ENCODE data around the gene PRDM10.

Gene PRDM10

DNA sequence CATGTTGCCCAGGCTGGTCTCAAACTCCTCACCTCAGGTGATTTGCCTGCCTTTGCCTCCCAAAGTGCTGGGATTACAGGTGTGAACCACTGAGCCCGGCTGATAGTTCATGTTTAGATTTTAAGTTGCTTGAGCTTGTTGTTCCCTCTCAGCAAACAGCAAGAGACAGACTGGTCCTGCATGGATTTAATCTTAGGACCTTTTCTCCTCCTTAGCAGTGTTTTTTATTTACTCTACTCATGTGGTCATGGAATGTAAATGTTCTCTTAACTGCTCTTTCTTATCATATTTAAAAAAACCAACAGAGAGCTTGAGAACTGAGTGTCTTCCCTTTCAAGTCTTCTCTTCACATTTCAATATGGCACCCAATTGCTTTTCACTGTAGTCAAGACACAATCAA is 22.7 kb upstream of the PRDM10 start:
- H2BK12ac ChIP-seq (ENCODE audit: low read length in 2 of 2), result no peak overlapping the region
- H3K27ac ChIP-seq (ENCODE audit: low read length, poor library complexity, severe bottlenecking), result no peak overlapping the region
- H4K8ac ChIP-seq (ENCODE audit: low read length), result no peak overlapping the region
- H4K91ac ChIP-seq (ENCODE audit: low read length), result no peak overlapping the region
- no peak overlapping the region for H3K18ac ChIP-seq (ENCODE audit: low read depth in 1 of 2, low read length in 2 of 2)
- no peak for DNase-seq
- H2BK15ac ChIP-seq (ENCODE audit: low read depth, poor library complexity, severe bottlenecking), result no peak overlapping the region
- H2BK120ac ChIP-seq (ENCODE audit: low read depth, low read length), result no peak overlapping the region
- H2BK5ac ChIP-seq (ENCODE audit: low read depth, low read length, poor library complexity, severe bottlenecking), result no peak overlapping the region
- H3K4me1 ChIP-seq (ENCODE audit: control insufficient read depth, insufficient read depth, low read depth, low read length), result peaks cover 12% of the 10 kb centered on the region
- WGBS, result 100% methylated on average over 1 of the region's 1 CpG
- H3K23ac ChIP-seq (ENCODE audit: low read length in 2 of 2), result no peak overlapping the region
- H3K27me3 ChIP-seq (ENCODE audit: control insufficient read depth in 1 of 2, insufficient read depth in 1 of 2, low read length in 2 of 2), result no peaks in the 10 kb centered on the region
- H2AFZ ChIP-seq (ENCODE audit: low read depth, low read length), result no peak overlapping the region
- no peak overlapping the region for H3K9ac ChIP-seq (ENCODE audit: low read length)
- no peak overlapping the region for H2AK5ac ChIP-seq (ENCODE audit: low read length, severe bottlenecking)
- H3K14ac ChIP-seq (ENCODE audit: low read length in 2 of 2), result no peak overlapping the region
- H3K4me2 ChIP-seq (ENCODE audit: low read length, poor library complexity, severe bottlenecking), result no peak overlapping the region
- no peaks in the 10 kb centered on the region for H3K79me1 ChIP-seq (replicated peaks; ENCODE audit: low read length, poor library complexity, severe bottlenecking)
- H3K4me3 ChIP-seq (ENCODE audit: insufficient read depth in 1 of 2, low read depth in 1 of 2, low read length in 2 of 2), result no peak overlapping the region
- no peaks in the 10 kb centered on the region for H3K9me3 ChIP-seq (ENCODE audit: control insufficient read depth, low read length)
- H3K36me3 ChIP-seq (ENCODE audit: control insufficient read depth in 1 of 2, insufficient read depth in 2 of 2, low read depth in 1 of 2, low read length in 2 of 2), result no peaks in the 10 kb centered on the region
- no peak overlapping the region for H3K4ac ChIP-seq (ENCODE audit: low read depth in 1 of 2, low read length in 2 of 2)

DNA sequence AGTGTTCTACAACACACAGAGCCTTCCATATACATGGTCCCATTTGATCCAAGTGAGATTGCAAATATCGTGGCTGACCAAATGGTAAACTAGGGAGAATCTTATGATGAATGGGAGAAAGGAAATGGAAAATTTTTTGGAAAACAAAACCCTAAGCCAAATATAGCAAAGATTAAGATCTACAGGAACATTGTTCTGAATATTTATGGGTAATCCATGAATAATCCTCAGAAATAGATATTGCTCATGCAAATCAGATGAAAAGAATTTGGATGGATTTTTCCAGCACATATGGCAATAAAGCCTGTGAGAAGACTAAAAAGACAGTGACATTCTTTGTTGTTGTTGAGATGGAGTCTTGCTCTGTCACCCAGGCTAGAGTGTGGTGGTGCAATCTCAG is 21.7 kb upstream of the PRDM10 start:
- Histone ChIP-seq H3K9ac (ENCODE audit: low read length) (no peak overlapping the region), H2BK15ac (ENCODE audit: low read depth, poor library complexity, severe bottlenecking) (no peak overlapping the region), H3K23ac (ENCODE audit: low read length in 2 of 2) (no peak overlapping the region), H3K79me1 (replicated peaks; ENCODE audit: low read length, poor library complexity, severe bottlenecking) (no peaks in the 10 kb centered on the region), H2AFZ (ENCODE audit: low read depth, low read length) (no peak overlapping the region), H3K4me2 (ENCODE audit: low read length, poor library complexity, severe bottlenecking) (no peak overlapping the region), H2BK5ac (ENCODE audit: low read depth, low read length, poor library complexity, severe bottlenecking) (no peak overlapping the region), H2AK5ac (ENCODE audit: low read length, severe bottlenecking) (no peak overlapping the region), H3K14ac (ENCODE audit: low read length in 2 of 2) (no peak overlapping the region), H3K4me3 (ENCODE audit: insufficient read depth in 1 of 2, low read depth in 1 of 2, low read length in 2 of 2) (no peak overlapping the region), H4K8ac (ENCODE audit: low read length) (no peak overlapping the region), H2BK12ac (ENCODE audit: low read length in 2 of 2) (no peak overlapping the region), H2BK120ac (ENCODE audit: low read depth, low read length) (no peak overlapping the region), H3K27me3 (ENCODE audit: control insufficient read depth in 1 of 2, insufficient read depth in 1 of 2, low read length in 2 of 2) (no peaks in the 10 kb centered on the region), H3K9me3 (ENCODE audit: control insufficient read depth, low read length) (no peaks in the 10 kb centered on the region), H4K91ac (ENCODE audit: low read length) (no peak overlapping the region), H3K27ac (ENCODE audit: low read length, poor library complexity, severe bottlenecking) (no peak overlapping the region), H3K4me1 (ENCODE audit: control insufficient read depth, insufficient read depth, low read depth, low read length) (peaks cover 12% of the 10 kb centered on the region), H3K4ac (ENCODE audit: low read depth in 1 of 2, low read length in 2 of 2) (no peak overlapping the region), H3K18ac (ENCODE audit: low read depth in 1 of 2, low read length in 2 of 2) (no peak overlapping the region), H3K36me3 (ENCODE audit: control insufficient read depth in 1 of 2, insufficient read depth in 2 of 2, low read depth in 1 of 2, low read length in 2 of 2) (no peaks in the 10 kb centered on the region)
- WGBS, result 100% methylated on average over 1 of the region's 1 CpG
- no peak for DNase-seq

DNA sequence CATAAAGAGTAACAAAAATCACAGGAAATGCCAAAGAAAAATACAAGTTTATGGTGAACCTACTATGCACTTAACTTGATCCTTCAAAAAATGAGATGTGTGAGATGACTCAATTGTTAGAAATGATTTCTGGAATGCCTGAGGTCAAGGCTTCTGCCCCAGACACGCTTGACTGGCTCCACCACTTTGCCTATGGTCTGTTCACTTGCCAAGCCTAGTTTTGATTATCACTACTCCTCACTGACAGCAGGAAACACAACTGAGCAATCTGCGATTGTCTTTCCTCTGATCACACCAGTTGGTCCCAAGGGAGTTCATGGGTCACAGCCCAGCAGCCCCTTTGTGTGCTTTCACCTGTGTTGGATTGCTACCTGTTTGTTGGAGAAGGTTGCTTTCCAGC is 20.6 kb upstream of the PRDM10 start:
- Histone ChIP-seq H2BK5ac (ENCODE audit: low read depth, low read length, poor library complexity, severe bottlenecking) (no peak overlapping the region), H3K18ac (ENCODE audit: low read depth in 1 of 2, low read length in 2 of 2) (no peak overlapping the region), H3K4me2 (ENCODE audit: low read length, poor library complexity, severe bottlenecking) (no peak overlapping the region), H2BK120ac (ENCODE audit: low read depth, low read length) (no peak overlapping the region), H4K8ac (ENCODE audit: low read length) (no peak overlapping the region), H3K4ac (ENCODE audit: low read depth in 1 of 2, low read length in 2 of 2) (no peak overlapping the region), H4K91ac (ENCODE audit: low read length) (no peak overlapping the region), H2BK15ac (ENCODE audit: low read depth, poor library complexity, severe bottlenecking) (no peak overlapping the region), H3K4me1 (ENCODE audit: control insufficient read depth, insufficient read depth, low read depth, low read length) (peaks cover 10% of the 10 kb centered on the region), H2AFZ (ENCODE audit: low read depth, low read length) (no peak overlapping the region), H3K27ac (ENCODE audit: low read length, poor library complexity, severe bottlenecking) (peak overlapping the region; percentile 79), H3K79me1 (replicated peaks; ENCODE audit: low read length, poor library complexity, severe bottlenecking) (no peaks in the 10 kb centered on the region), H3K36me3 (ENCODE audit: control insufficient read depth in 1 of 2, insufficient read depth in 2 of 2, low read depth in 1 of 2, low read length in 2 of 2) (no peaks in the 10 kb centered on the region), H2BK12ac (ENCODE audit: low read length in 2 of 2) (no peak overlapping the region), H3K27me3 (ENCODE audit: control insufficient read depth in 1 of 2, insufficient read depth in 1 of 2, low read length in 2 of 2) (no peaks in the 10 kb centered on the region), H3K23ac (ENCODE audit: low read length in 2 of 2) (no peak overlapping the region), H3K9me3 (ENCODE audit: control insufficient read depth, low read length) (no peaks in the 10 kb centered on the region), H3K14ac (ENCODE audit: low read length in 2 of 2) (no peak overlapping the region), H2AK5ac (ENCODE audit: low read length, severe bottlenecking) (no peak overlapping the region), H3K4me3 (ENCODE audit: insufficient read depth in 1 of 2, low read depth in 1 of 2, low read length in 2 of 2) (no peak overlapping the region), H3K9ac (ENCODE audit: low read length) (no peak overlapping the region)
- WGBS, result 0% methylated on average over 2 of the region's 2 CpGs
- peak; percentile 31 for DNase-seq

DNA sequence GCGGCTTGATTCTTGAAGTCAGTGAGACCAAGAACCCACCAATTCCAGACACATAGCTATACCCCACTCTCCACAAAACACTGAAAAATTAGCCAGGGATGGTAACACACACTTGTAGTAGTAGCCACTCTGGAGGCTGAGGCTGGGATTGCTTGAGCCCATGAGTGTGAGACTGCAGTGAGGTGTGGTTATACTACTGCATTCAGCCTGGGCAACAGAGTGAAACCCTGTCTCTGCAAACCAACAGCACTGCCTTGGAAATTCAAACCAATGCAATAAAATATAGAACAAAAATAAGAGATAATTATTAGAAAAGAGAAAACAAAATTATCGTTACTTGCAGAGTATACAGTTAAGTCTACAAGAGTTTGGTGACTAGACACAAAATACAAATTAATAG is 20.2 kb upstream of the PRDM10 start:
- H3K14ac ChIP-seq (ENCODE audit: low read length in 2 of 2), result no peak overlapping the region
- no peak for DNase-seq

More for the DNA sequence above, 20.2 kb upstream of the PRDM10 start:
- Histone ChIP-seq H3K4me2 (ENCODE audit: low read length, poor library complexity, severe bottlenecking) (no peak overlapping the region), H3K23ac (ENCODE audit: low read length in 2 of 2) (no peak overlapping the region), H3K9ac (ENCODE audit: low read length) (no peak overlapping the region), H2AFZ (ENCODE audit: low read depth, low read length) (no peak overlapping the region), H3K4me1 (ENCODE audit: control insufficient read depth, insufficient read depth, low read depth, low read length) (peaks cover 10% of the 10 kb centered on the region), H3K9me3 (ENCODE audit: control insufficient read depth, low read length) (no peaks in the 10 kb centered on the region), H2BK15ac (ENCODE audit: low read depth, poor library complexity, severe bottlenecking) (no peak overlapping the region), H2BK5ac (ENCODE audit: low read depth, low read length, poor library complexity, severe bottlenecking) (peak overlapping the region; percentile 26), H3K4ac (ENCODE audit: low read depth in 1 of 2, low read length in 2 of 2) (no peak overlapping the region), H3K27me3 (ENCODE audit: control insufficient read depth in 1 of 2, insufficient read depth in 1 of 2, low read length in 2 of 2) (no peaks in the 10 kb centered on the region), H4K8ac (ENCODE audit: low read length) (no peak overlapping the region), H2BK120ac (ENCODE audit: low read depth, low read length) (no peak overlapping the region), H4K91ac (ENCODE audit: low read length) (no peak overlapping the region), H3K27ac (ENCODE audit: low read length, poor library complexity, severe bottlenecking) (peak overlapping the region; percentile 33), H3K79me1 (replicated peaks; ENCODE audit: low read length, poor library complexity, severe bottlenecking) (no peaks in the 10 kb centered on the region), H2AK5ac (ENCODE audit: low read length, severe bottlenecking) (peak overlapping the region; percentile 54), H3K36me3 (ENCODE audit: control insufficient read depth in 1 of 2, insufficient read depth in 2 of 2, low read depth in 1 of 2, low read length in 2 of 2) (no peaks in the 10 kb centered on the region), H3K18ac (ENCODE audit: low read depth in 1 of 2, low read length in 2 of 2) (no peak overlapping the region), H3K4me3 (ENCODE audit: insufficient read depth in 1 of 2, low read depth in 1 of 2, low read length in 2 of 2) (no peak overlapping the region), H2BK12ac (ENCODE audit: low read length in 2 of 2) (no peak overlapping the region)
- whole genome bisulfite sequencing, result 89% methylated on average over 1 of the region's 2 CpGs

Data from mesenchymal stem cell (in vitro differentiated cells and primary cell).